SK-N-SH treated with all-trans-retinoic acid at 6 μM for 48 hours (cell line): ENCODE measurements around the gene PEX7.

ENCODE experiments used
- ARNTL ChIP-seq: fragments of 450-650 bp; formaldehyde crosslinking; IDR thresholded peaks from 2 replicates; pipeline ENCODE4 v1.5.0; 2020; ENCODE audit warnings: low read depth, mild to moderate bottlenecking, moderate library complexity, borderline replicate concordance
- BACH2 ChIP-seq: fragments of 250-450 bp; sonication (Bioruptor Pico); IDR thresholded peaks from 2 replicates; pipeline ENCODE4 v1.9.0; 2021; ENCODE audit warnings: mild to moderate bottlenecking, borderline replicate concordance
- CREB5 ChIP-seq: fragments of 250-450 bp; sonication (Bioruptor Pico); IDR thresholded peaks from 2 replicates; pipeline ENCODE4 v1.5.1; 2020; ENCODE audit warnings: low read depth, mild to moderate bottlenecking, moderate library complexity
- ESRRG ChIP-seq: fragments of 250-450 bp; sonication (Bioruptor Pico); IDR thresholded peaks from 2 replicates; pipeline ENCODE4 v1.6.1; 2021; ENCODE audit warnings: mild to moderate bottlenecking
- PATZ1 ChIP-seq: fragments of 250-450 bp; sonication (Bioruptor Pico); IDR thresholded peaks from 2 replicates; pipeline ENCODE4 v1.8.0; 2020; ENCODE audit warnings: mild to moderate bottlenecking, moderate library complexity, borderline replicate concordance
- POU6F1 ChIP-seq: fragments of 250-450 bp; sonication (Bioruptor Pico); IDR thresholded peaks from 2 replicates; pipeline ENCODE4 v1.8.0; 2021; ENCODE audit warnings: low read depth, mild to moderate bottlenecking, moderate library complexity, borderline replicate concordance
- RARB ChIP-seq: fragments of 250-450 bp; sonication (Bioruptor Pico); IDR thresholded peaks from 2 replicates; pipeline ENCODE4 v1.8.0; 2021; ENCODE audit warnings: mild to moderate bottlenecking, moderate library complexity
- SNAI2 ChIP-seq: fragments of 250-450 bp; sonication (Bioruptor Pico); IDR thresholded peaks from 2 replicates; pipeline ENCODE4 v1.5.0; 2020; ENCODE audit warnings: mild to moderate bottlenecking, moderate library complexity
- TOX ChIP-seq: fragments of 250-450 bp; sonication (Bioruptor Pico); IDR thresholded peaks from 2 replicates; pipeline ENCODE4 v1.8.0; 2021; ENCODE audit warnings: mild to moderate bottlenecking, moderate library complexity, borderline replicate concordance
- TSHZ2 ChIP-seq: fragments of 250-450 bp; sonication (Bioruptor Pico); IDR thresholded peaks from 2 replicates; pipeline ENCODE4 v1.5.0; 2020; ENCODE audit warnings: mild to moderate bottlenecking, moderate library complexity
- ZC3H10 ChIP-seq: fragments of 250-450 bp; sonication (Bioruptor Pico); IDR thresholded peaks from 2 replicates; pipeline ENCODE4 v1.5.1; 2021; ENCODE audit warnings: mild to moderate bottlenecking, moderate library complexity
- ZFP3 ChIP-seq: fragments of 250-450 bp; sonication (Bioruptor Pico); IDR thresholded peaks from 2 replicates; pipeline ENCODE4 v1.5.0; 2020; ENCODE audit warnings: mild to moderate bottlenecking, moderate library complexity
- ZFP30 ChIP-seq: fragments of 450-650 bp; formaldehyde crosslinking; IDR thresholded peaks from 2 replicates; pipeline ENCODE4 v1.5.0; 2022; ENCODE audit warnings: mild to moderate bottlenecking, moderate library complexity
- ZNF8 ChIP-seq: fragments of 450-650 bp; formaldehyde crosslinking; IDR thresholded peaks from 2 replicates; pipeline ENCODE4 v1.5.0; 2020; ENCODE audit warnings: mild to moderate bottlenecking, moderate library complexity

GRCh38 chr6:136920671-136921380 is 98.4 kb downstream of the PEX7 start:
- TF ChIP-seq TOX (CRISPR knock-in tag): no peak
- no peak for TF ChIP-seq PATZ1 (CRISPR knock-in tag)
- no peak for TF ChIP-seq CREB5 (CRISPR knock-in tag)
- TF ChIP-seq SNAI2 (CRISPR knock-in tag): no peak
- no peak for TF ChIP-seq TSHZ2 (CRISPR knock-in tag)
- no peak for TF ChIP-seq ARNTL (CRISPR knock-in tag)
- TF ChIP-seq ZFP30 (CRISPR knock-in tag): no peak
- no peak for TF ChIP-seq ZNF8 (CRISPR knock-in tag)
- TF ChIP-seq BACH2: no peak
- no peak for TF ChIP-seq ZC3H10
- no peak for TF ChIP-seq ESRRG
- no peak for TF ChIP-seq POU6F1
- TF ChIP-seq ZFP3 (CRISPR knock-in tag): no peak
- TF ChIP-seq RARB (CRISPR knock-in tag): no peak
